ENCODE measurements around the gene OPCML.

DNA sequence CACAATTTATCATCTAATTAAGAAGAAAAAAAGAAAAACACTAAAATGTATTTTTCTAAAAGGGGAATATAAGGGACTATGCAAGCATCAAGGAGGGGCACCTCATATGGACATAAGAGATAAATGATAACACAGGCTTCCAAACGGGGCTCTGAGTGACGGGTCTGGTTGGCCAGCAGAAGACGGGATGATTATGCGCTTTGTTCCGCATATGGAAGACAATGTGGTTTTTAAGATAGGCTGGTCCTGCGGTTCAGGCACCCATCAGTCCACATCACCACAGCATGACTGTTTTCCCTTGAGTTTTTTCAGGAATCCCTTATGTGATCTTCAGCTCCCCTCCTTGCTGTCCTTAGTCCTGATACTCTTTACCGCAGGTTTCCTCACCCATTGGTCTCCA lies 404.6 kb downstream of the OPCML start:
- TF ChIP-seq, protein P1, sequence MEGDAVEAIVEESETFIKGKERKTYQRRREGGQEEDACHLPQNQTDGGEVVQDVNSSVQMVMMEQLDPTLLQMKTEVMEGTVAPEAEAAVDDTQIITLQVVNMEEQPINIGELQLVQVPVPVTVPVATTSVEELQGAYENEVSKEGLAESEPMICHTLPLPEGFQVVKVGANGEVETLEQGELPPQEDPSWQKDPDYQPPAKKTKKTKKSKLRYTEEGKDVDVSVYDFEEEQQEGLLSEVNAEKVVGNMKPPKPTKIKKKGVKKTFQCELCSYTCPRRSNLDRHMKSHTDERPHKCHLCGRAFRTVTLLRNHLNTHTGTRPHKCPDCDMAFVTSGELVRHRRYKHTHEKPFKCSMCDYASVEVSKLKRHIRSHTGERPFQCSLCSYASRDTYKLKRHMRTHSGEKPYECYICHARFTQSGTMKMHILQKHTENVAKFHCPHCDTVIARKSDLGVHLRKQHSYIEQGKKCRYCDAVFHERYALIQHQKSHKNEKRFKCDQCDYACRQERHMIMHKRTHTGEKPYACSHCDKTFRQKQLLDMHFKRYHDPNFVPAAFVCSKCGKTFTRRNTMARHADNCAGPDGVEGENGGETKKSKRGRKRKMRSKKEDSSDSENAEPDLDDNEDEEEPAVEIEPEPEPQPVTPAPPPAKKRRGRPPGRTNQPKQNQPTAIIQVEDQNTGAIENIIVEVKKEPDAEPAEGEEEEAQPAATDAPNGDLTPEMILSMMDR (optimal IDR thresholded peaks at IDR 0.05 in 1 of 3, IDR thresholded peaks at IDR 0.05 in 1 of 3, conservative IDR thresholded peaks at IDR 0.05 in 1 of 3; ENCODE audit: extremely low read depth in 1 of 3, insufficient read depth in 2 of 3, low read length in 3 of 3) = no peak
- no peak for TF ChIP-seq EZH2 (IDR thresholded peaks at IDR 0.05; ENCODE audit: low read length)

All from keratinocyte (primary cell).